HepG2 (cell line): ENCODE data around the gene DENND2A. TPM values are rescaled to one million over a fixed set of nuclear protein-coding genes. Genes with fewer than 3 reads are reported as not detected.
A peak's percentile ranks its signal among the peaks of the same experiment; 100 is the strongest.

Source experiments
- EP300 ChIP-seq, 3 experiments: sonication (generic) in 1 of 3; formaldehyde crosslinking in 1 of 3; IDR thresholded peaks; 2 replicates each; pipeline versions ENCODE4 v1.5.1 to v1.6.1; 2011 to 2020; ENCODE audit warnings: low read depth in 2 of 3, low read length in 2 of 3, borderline replicate concordance in 1 of 3, improper control_type of control experiment in 1 of 3, mild to moderate bottlenecking in 1 of 3, missing genetic modification reagents in 1 of 3, moderate library complexity in 1 of 3
- FOXK1 ChIP-seq: sonication (generic); formaldehyde crosslinking; IDR thresholded peaks from 2 replicates; pipeline ENCODE4 v1.4.0; 2020; ENCODE audit warnings: low read depth, missing genetic modification reagents, borderline replicate concordance
- MXI1 ChIP-seq: IDR thresholded peaks from 3 replicates; pipeline ENCODE4 v1.6.1; 2012; ENCODE audit warnings: low read depth, low read length, inconsistent platforms, borderline replicate concordance
- PHF5A ChIP-seq: IDR thresholded peaks from one replicate; pipeline ENCODE4 v1.6.1; 2018; ENCODE audit warnings: low read depth, missing genetic modification reagents; ENCODE audit not compliant: unreplicated experiment
- SETDB1 ChIP-seq: sonication (generic); formaldehyde crosslinking; IDR thresholded peaks from 2 replicates; pipeline ENCODE4 v1.5.1; 2020; ENCODE audit warnings: missing genetic modification reagents, mild to moderate bottlenecking, borderline replicate concordance
- SIX4 ChIP-seq: sonication (generic); formaldehyde crosslinking; IDR thresholded peaks from 2 replicates; pipeline ENCODE4 v1.4.0; 2020; ENCODE audit warnings: missing genetic modification reagents
- SMARCE1 ChIP-seq: fragments of 450-650 bp; IDR thresholded peaks from 2 replicates; pipeline ENCODE4 v1.6.1; 2017; ENCODE audit warnings: borderline replicate concordance
- SNAPC2 ChIP-seq: sonication (generic); formaldehyde crosslinking; IDR thresholded peaks from 2 replicates; pipeline ENCODE4 v1.8.1; 2022; ENCODE audit warnings: mild to moderate bottlenecking, missing genetic modification reagents
- SUZ12 ChIP-seq: fragments of 150-350 bp; IDR thresholded peaks from 2 replicates; pipeline ENCODE4 v1.6.1; 2014; ENCODE audit warnings: low read depth, low read length
- TBP ChIP-seq: sonication (generic); formaldehyde crosslinking; IDR thresholded peaks from 2 replicates; pipeline ENCODE4 v1.5.0; 2020; ENCODE audit warnings: missing genetic modification reagents
- THAP11 ChIP-seq: IDR thresholded peaks from 2 replicates; pipeline ENCODE4 v1.6.1; 2016; ENCODE audit warnings: missing biosample characterization, missing genetic modification reagents
- YEATS2 ChIP-seq: sonication (generic); formaldehyde crosslinking; IDR thresholded peaks from 2 replicates; pipeline ENCODE4 v1.4.0; 2020; ENCODE audit warnings: missing genetic modification reagents, borderline replicate concordance
- ZNF614 ChIP-seq: IDR thresholded peaks from 2 replicates; pipeline ENCODE4 v1.6.1; 2018; ENCODE audit warnings: missing biosample characterization, missing genetic modification reagents, inconsistent platforms, borderline replicate concordance
- ZNF678 ChIP-seq: sonication (generic); formaldehyde crosslinking; IDR thresholded peaks from 2 replicates; pipeline ENCODE4 v1.4.0; 2020; ENCODE audit warnings: mild to moderate bottlenecking, missing genetic modification reagents
- ZNF782 ChIP-seq: sonication (generic); formaldehyde crosslinking; IDR thresholded peaks from 2 replicates; pipeline ENCODE4 v1.4.0; 2020; ENCODE audit warnings: missing genetic modification reagents, mild to moderate bottlenecking, borderline replicate concordance
- polyA plus RNA-seq, 8 experiments: library from polyadenylated mRNA; depleted of rRNA in 3 of 8; stranded (reverse) in 7 of 8; unstranded in 1 of 8; fragments of >200 nt; fragmentation: Illumina TruSeq in 4 of 8; extraction: Trizol in 4 of 8; gene quantifications; 2 replicates each; pipeline versions ENCODE4 v1.2.1 to v1.2.3, GENCODE V29; 2011 to 2016; ENCODE audit warnings: low read depth in 4 of 8, missing spikeins in 1 of 8, mixed read lengths in 1 of 8; ENCODE audit not compliant: insufficient read depth in 1 of 8
- total RNA-seq, 5 experiments: library from RNA; depleted of rRNA; stranded (reverse); fragments of >200 nt; fragmentation: Illumina TruSeq; extraction: Trizol; gene quantifications; 2 replicates each; pipeline ENCODE4 v1.2.3, GENCODE V29; 2016; ENCODE audit warnings: low read depth in 1 of 5
- TF ChIP-seq, protein P1 (sequence below): sonication (generic); formaldehyde crosslinking; IDR thresholded peaks from 2 replicates; pipeline ENCODE4 v1.4.0; 2020; ENCODE audit warnings: mild to moderate bottlenecking, missing genetic modification reagents
- TF ChIP-seq, protein P2 (sequence below): sonication (generic); formaldehyde crosslinking; IDR thresholded peaks from 2 replicates; pipeline ENCODE4 v1.5.0; 2020; ENCODE audit warnings: missing genetic modification reagents, mild to moderate bottlenecking, borderline replicate concordance
- TF ChIP-seq, protein P3 (sequence below): sonication (generic); formaldehyde crosslinking; IDR thresholded peaks from 2 replicates; pipeline ENCODE4 v1.4.0; 2020; ENCODE audit warnings: missing genetic modification reagents
- TF ChIP-seq, protein P4 (sequence below): sonication (generic); formaldehyde crosslinking; IDR thresholded peaks from 2 replicates; pipeline ENCODE4 v1.4.0; 2020; ENCODE audit warnings: missing genetic modification reagents, borderline replicate concordance
- TF ChIP-seq, protein P5 (sequence below), 2 experiments: sonication (generic) in 1 of 2; formaldehyde crosslinking in 1 of 2; IDR thresholded peaks; 2 replicates each; pipeline versions ENCODE4 v1.4.0 to v1.6.1; 2018 to 2020; ENCODE audit warnings: missing genetic modification reagents in 2 of 2, borderline replicate concordance in 1 of 2, low read depth in 1 of 2, mild to moderate bottlenecking in 1 of 2, missing biosample characterization in 1 of 2
- TF ChIP-seq, protein P6 (sequence below): sonication (generic); formaldehyde crosslinking; IDR thresholded peaks from 2 replicates; pipeline ENCODE4 v1.4.0; 2020; ENCODE audit warnings: mild to moderate bottlenecking, missing genetic modification reagents

The DENND2A gene
- total and polyA plus RNA-seq, 2 of the 13 experiments (the other 11 are each of a cell fraction or from before 2014, with no cell fraction given): not detected

DNA sequence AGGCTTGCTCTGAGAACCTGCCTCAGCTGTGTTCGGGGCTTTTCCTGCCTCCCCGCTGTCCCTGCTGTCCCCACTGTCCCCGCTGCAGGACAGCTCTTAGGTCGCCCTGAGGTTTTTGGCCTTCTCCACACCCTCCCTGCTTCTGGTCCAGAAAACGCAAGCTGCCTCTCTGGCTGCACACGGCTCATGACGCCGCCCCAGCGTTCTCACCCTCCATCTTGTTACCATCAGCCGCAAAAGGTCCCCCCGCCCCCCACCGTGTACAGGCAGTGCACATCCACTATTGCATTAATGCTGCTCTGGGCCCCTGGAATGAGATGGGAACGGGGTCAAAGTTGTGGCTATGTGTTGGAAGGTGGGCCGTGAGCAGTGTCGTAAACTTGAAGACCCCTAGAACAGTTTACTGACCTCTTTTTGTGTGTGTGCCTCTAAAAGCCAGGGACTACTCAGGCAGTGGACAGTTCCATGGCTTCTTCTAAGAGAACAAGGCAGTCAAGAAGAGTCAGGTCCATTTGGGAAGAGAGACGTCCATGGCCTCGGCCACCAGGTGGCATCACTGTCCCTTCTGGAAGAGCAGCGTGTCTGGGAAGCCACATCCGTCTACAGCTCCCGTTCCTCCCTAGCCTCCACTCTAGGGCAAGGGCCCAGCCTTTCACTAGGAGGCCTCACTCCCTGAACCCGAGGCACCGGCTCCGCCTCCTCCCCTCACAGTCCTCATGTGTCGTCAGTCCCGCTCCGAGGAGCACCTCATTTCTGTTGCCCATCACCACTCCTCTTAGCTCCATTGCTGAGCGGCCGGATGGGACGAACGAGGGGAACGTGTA, 122.9 kb downstream of the DENND2A start (continued):
- TF ChIP-seq SMARCE1 (no peak), ZNF678 (CRISPR knock-in tag) (no peak), ZNF614 (CRISPR knock-in tag) (0 out of 2 replicates have a peak, but pooled peaks have one; percentile 32), MXI1 (no peak), TBP (no peak), SUZ12 (no peak), YEATS2 (CRISPR knock-in tag) (no peak), PHF5A (CRISPR knock-in tag) (no peak), EP300 (IDR thresholded peaks at IDR 0.05; ENCODE audit: low read depth in 2 of 2, low read length in 2 of 2) (no peak), EP300 (CRISPR knock-in tag; IDR thresholded peaks at IDR 0.05; ENCODE audit: borderline replicate concordance) (no peak), THAP11 (CRISPR knock-in tag) (0 out of 2 replicates have a peak, but pooled peaks have one; percentile 20), SNAPC2 (no peak), SETDB1 (CRISPR knock-in tag) (no peak), FOXK1 (no peak), SIX4 (CRISPR knock-in tag) (0 out of 2 replicates have a peak, but pooled peaks have one; percentile 7), ZNF782 (CRISPR knock-in tag) (peak; percentile 60; the same call in 1 of the 2 replicates)
- TF ChIP-seq, protein P1, sequence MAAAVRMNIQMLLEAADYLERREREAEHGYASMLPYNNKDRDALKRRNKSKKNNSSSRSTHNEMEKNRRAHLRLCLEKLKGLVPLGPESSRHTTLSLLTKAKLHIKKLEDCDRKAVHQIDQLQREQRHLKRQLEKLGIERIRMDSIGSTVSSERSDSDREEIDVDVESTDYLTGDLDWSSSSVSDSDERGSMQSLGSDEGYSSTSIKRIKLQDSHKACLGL (CRISPR knock-in tag): no peak
- TF ChIP-seq, protein P2, sequence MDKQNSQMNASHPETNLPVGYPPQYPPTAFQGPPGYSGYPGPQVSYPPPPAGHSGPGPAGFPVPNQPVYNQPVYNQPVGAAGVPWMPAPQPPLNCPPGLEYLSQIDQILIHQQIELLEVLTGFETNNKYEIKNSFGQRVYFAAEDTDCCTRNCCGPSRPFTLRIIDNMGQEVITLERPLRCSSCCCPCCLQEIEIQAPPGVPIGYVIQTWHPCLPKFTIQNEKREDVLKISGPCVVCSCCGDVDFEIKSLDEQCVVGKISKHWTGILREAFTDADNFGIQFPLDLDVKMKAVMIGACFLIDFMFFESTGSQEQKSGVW (CRISPR knock-in tag): no peak
- TF ChIP-seq, protein P3, sequence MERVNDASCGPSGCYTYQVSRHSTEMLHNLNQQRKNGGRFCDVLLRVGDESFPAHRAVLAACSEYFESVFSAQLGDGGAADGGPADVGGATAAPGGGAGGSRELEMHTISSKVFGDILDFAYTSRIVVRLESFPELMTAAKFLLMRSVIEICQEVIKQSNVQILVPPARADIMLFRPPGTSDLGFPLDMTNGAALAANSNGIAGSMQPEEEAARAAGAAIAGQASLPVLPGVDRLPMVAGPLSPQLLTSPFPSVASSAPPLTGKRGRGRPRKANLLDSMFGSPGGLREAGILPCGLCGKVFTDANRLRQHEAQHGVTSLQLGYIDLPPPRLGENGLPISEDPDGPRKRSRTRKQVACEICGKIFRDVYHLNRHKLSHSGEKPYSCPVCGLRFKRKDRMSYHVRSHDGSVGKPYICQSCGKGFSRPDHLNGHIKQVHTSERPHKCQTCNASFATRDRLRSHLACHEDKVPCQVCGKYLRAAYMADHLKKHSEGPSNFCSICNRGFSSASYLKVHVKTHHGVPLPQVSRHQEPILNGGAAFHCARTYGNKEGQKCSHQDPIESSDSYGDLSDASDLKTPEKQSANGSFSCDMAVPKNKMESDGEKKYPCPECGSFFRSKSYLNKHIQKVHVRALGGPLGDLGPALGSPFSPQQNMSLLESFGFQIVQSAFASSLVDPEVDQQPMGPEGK (CRISPR knock-in tag): no peak
- TF ChIP-seq, protein P4, sequence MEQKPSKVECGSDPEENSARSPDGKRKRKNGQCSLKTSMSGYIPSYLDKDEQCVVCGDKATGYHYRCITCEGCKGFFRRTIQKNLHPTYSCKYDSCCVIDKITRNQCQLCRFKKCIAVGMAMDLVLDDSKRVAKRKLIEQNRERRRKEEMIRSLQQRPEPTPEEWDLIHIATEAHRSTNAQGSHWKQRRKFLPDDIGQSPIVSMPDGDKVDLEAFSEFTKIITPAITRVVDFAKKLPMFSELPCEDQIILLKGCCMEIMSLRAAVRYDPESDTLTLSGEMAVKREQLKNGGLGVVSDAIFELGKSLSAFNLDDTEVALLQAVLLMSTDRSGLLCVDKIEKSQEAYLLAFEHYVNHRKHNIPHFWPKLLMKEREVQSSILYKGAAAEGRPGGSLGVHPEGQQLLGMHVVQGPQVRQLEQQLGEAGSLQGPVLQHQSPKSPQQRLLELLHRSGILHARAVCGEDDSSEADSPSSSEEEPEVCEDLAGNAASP (CRISPR knock-in tag): no peak; the same call in 1 of the 2 replicates
- TF ChIP-seq, protein P5, sequence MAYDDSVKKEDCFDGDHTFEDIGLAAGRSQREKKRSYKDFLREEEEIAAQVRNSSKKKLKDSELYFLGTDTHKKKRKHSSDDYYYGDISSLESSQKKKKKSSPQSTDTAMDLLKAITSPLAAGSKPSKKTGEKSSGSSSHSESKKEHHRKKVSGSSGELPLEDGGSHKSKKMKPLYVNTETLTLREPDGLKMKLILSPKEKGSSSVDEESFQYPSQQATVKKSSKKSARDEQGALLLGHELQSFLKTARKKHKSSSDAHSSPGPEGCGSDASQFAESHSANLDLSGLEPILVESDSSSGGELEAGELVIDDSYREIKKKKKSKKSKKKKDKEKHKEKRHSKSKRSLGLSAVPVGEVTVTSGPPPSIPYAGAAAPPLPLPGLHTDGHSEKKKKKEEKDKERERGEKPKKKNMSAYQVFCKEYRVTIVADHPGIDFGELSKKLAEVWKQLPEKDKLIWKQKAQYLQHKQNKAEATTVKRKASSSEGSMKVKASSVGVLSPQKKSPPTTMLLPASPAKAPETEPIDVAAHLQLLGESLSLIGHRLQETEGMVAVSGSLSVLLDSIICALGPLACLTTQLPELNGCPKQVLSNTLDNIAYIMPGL (CRISPR knock-in tag; IDR thresholded peaks at IDR 0.05; ENCODE audit: borderline replicate concordance in 1 of 2, low read depth in 1 of 2): peak; percentile 47 to 49; a peak in 2 of 4 replicates
- TF ChIP-seq, protein P6, sequence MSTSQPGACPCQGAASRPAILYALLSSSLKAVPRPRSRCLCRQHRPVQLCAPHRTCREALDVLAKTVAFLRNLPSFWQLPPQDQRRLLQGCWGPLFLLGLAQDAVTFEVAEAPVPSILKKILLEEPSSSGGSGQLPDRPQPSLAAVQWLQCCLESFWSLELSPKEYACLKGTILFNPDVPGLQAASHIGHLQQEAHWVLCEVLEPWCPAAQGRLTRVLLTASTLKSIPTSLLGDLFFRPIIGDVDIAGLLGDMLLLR (CRISPR knock-in tag): no peak
